CD4-positive, alpha-beta T cell (primary cell): Measurements from ENCODE around the gene FMNL1. TPM values are rescaled to one million over a fixed set of nuclear protein-coding genes. Genes with fewer than 3 reads are reported as not detected.

ENCODE experiments used
- ATAC-seq: fragments of 200-7000 bp; cut with Tn5 transposase; one replicate; pipeline ENCODE4 v1.10.0; 2022; ENCODE audit warnings: mild to moderate bottlenecking; ENCODE audit not compliant: poor library complexity
- CTCF ChIA-PET: fragments of 350-600 bp; sonication (Branson Sonifier 250); formaldehyde crosslinking; loops from one replicate; lab custom pipeline; 2021; ENCODE audit warnings: antibody characterized with exemption, inconsistent platforms; lab: Charles Lee
- POLR2A ChIA-PET: fragments of 350-600 bp; sonication (Branson Sonifier 250); formaldehyde crosslinking; loops from one replicate; lab custom pipeline; 2021; ENCODE audit warnings: antibody characterized with exemption, inconsistent platforms; lab: Charles Lee
- DNase-seq, 14 experiments: peaks; one replicate each; pipeline ENCODE4 v3.0.0-alpha.2; 2013 to 2020; ENCODE audit warnings: mixed read lengths in 2 of 14
- H3K27ac ChIP-seq, 2 donors: one replicate each; pipeline versions ENCODE4 v1.5.1 to v1.7.0; 2013; ENCODE audit warnings: low read length in 2 of 2, low read depth in 1 of 2, mild to moderate bottlenecking in 1 of 2
- H3K27me3 ChIP-seq, 2 experiments: 1 replicate in 1 of 2; 2 replicates in 1 of 2; pipeline versions ENCODE4 v1.6.1 to v1.7.0; 2013; ENCODE audit warnings: low read length in 2 of 2, control low read depth in 1 of 2, mild to moderate bottlenecking in 1 of 2, moderate library complexity in 1 of 2; ENCODE audit not compliant: insufficient read depth in 2 of 2, control insufficient read depth in 1 of 2
- H3K36me3 ChIP-seq: one replicate; pipeline ENCODE4 v1.6.1; 2013; ENCODE audit warnings: low read length, control low read depth; ENCODE audit not compliant: insufficient read depth
- H3K4me1 ChIP-seq: one replicate; pipeline ENCODE4 v1.6.1; 2013; ENCODE audit warnings: low read length, control low read depth; ENCODE audit not compliant: insufficient read depth
- H3K4me3 ChIP-seq: one replicate; pipeline ENCODE4 v1.5.1; 2013; ENCODE audit warnings: mild to moderate bottlenecking, low read length, moderate library complexity
- H3K9me3 ChIP-seq, 2 experiments: 1 replicate in 1 of 2; 2 replicates in 1 of 2; pipeline versions ENCODE4 v1.6.1 to v1.7.0; 2013; ENCODE audit warnings: low read length in 2 of 2, mild to moderate bottlenecking in 2 of 2, control low read depth in 1 of 2, moderate library complexity in 1 of 2; ENCODE audit not compliant: control insufficient read depth in 1 of 2, insufficient read depth in 1 of 2
- H3K27ac Mint-ChIP-seq: one replicate; pipeline ENCODE4 v1.8.0; 2020; ENCODE audit warnings: mixed read lengths
- H3K27me3 Mint-ChIP-seq: one replicate; pipeline ENCODE4 v1.8.0; 2021; ENCODE audit warnings: mixed read lengths
- H3K36me3 Mint-ChIP-seq: one replicate; pipeline ENCODE4 v1.8.0; 2021; ENCODE audit warnings: low read depth, mixed read lengths
- H3K4me1 Mint-ChIP-seq: one replicate; pipeline ENCODE4 v1.8.0; 2021; ENCODE audit warnings: low read depth, mixed read lengths
- H3K4me3 Mint-ChIP-seq: one replicate; pipeline ENCODE4 v1.8.0; 2020; ENCODE audit warnings: mild to moderate bottlenecking, mixed read lengths
- H3K9me3 Mint-ChIP-seq: one replicate; pipeline ENCODE4 v1.8.0; 2020; ENCODE audit warnings: mixed read lengths
- intact Hi-C, 2 experiments: fragments of 100-400 bp; cut with DNase I in 1 of 2; cut with micrococcal nuclease in 1 of 2; formaldehyde crosslinking; loops; one replicate each; pipeline versions ENCODE4 v1.15.1 to v1.9.0; 2023 to 2025; cut with DNase I, micrococcal nuclease
- total RNA-seq, 174 experiments: library from RNA in 2 of 174; stranded (reverse) in 2 of 174; gene quantifications; one replicate each; pipeline ENCODE4 v1.2.3 and lab custom pipeline; 2021 to 2026
- TF ChIP-seq, protein P1 (sequence below): fragments of 200-600 bp; IDR thresholded peaks from one replicate; pipeline ENCODE4 v1.8.0; 2022; ENCODE audit warnings: antibody characterized with exemption, mild to moderate bottlenecking

FMNL1 gene
- total RNA-seq, 2 experiments from 2014 or later, result 378 to 387 TPM

DNA sequence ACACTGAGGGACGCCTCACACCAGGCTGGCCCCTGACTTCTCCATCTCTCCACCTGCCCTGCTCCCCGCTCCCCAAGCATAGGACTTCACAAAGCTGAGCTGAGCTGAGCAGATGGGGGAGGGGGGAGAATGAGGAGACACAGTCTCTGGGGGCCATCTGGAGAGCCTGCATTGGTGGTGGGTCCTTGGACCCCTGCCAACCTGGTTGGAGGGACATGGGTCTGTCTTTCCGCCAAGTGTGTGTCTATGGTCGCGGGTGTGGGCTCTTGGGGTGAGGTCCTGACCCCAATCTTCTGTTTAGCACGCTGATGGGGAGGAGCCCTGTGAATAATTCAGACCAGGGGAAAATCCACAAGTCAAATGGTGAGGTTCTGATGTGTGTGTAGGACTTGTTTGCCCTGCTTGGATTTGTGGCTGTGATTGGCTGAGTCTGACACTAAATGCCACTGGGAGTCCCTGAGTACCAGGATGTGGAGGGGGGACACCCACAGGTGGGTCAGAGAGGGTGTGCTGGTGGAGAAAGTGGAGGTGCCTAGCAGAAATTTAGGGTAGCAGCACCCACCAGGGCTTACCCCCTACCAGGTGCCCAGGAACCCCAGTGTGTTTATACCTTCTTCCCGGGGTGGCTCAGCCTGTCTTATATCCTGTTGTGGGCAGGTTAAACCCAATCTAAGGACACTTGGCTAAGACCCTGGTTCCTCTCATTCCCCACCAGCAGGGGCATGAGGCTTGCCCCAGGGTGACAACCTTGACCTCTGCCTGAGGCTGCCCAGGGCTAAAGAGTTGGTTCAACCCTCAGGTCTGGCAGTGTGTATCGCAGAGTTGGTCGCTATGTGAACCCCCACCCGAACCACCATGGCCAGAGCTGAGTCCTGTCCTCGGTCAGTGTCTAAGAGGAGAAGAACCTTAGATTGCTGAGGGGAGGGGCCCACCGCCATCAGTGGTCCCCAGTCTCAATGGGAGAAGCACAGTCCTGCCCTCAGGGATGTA, 2.1 kb downstream of the FMNL1 start:
- H3K4me3 Mint-ChIP-seq, result peak overlapping the region; percentile 95
- H3K9me3 Mint-ChIP-seq, result no peaks in the 10 kb centered on the region
- CTCF ChIA-PET, result interaction anchor here (1.2 to 4.9 kb wide), 5 partner anchors 11 to 93 kb away, joined by 3 to 47 read pairs (median 6); partner anchors contain the start of genes HEXIM1 and MAP3K14
- DNase-seq (peak in 9 of 14 experiments; percentile 23 to 83 (median 57)), ATAC-seq (peak; percentile 5)
- TF ChIP-seq, protein P1, sequence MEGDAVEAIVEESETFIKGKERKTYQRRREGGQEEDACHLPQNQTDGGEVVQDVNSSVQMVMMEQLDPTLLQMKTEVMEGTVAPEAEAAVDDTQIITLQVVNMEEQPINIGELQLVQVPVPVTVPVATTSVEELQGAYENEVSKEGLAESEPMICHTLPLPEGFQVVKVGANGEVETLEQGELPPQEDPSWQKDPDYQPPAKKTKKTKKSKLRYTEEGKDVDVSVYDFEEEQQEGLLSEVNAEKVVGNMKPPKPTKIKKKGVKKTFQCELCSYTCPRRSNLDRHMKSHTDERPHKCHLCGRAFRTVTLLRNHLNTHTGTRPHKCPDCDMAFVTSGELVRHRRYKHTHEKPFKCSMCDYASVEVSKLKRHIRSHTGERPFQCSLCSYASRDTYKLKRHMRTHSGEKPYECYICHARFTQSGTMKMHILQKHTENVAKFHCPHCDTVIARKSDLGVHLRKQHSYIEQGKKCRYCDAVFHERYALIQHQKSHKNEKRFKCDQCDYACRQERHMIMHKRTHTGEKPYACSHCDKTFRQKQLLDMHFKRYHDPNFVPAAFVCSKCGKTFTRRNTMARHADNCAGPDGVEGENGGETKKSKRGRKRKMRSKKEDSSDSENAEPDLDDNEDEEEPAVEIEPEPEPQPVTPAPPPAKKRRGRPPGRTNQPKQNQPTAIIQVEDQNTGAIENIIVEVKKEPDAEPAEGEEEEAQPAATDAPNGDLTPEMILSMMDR, result no peak
- H3K27me3 Mint-ChIP-seq, result no peaks in the 10 kb centered on the region
- Histone ChIP-seq H3K27me3 (no peaks in the 10 kb centered on the region), H3K27ac (peak overlapping the region; percentile 98 to 99), H3K9me3 (no peaks in the 10 kb centered on the region), H3K4me3 (peak overlapping the region; percentile 99), H3K36me3 (peaks cover 12% of the 10 kb centered on the region), H3K4me1 (peaks cover 81% of the 10 kb centered on the region)
- peaks cover 67% of the 10 kb centered on the region for H3K4me1 Mint-ChIP-seq
- peaks cover 67% of the 10 kb centered on the region for H3K36me3 Mint-ChIP-seq
- POLR2A ChIA-PET, result interaction anchor here (2.6 to 16.4 kb wide), 8 partner anchors 8 to 88 kb away, joined by 12 to 346 read pairs (median 43); partner anchors contain the start of genes HEXIM1 and HEXIM2
- intact Hi-C loops, result loop anchor here (2.0 to 5.0 kb wide), 2 partner anchors 93 to 363 kb away; partner anchors contain the start of gene MAP3K14 (in 1 of the 2)
- H3K27ac Mint-ChIP-seq, result peak overlapping the region; percentile 100

DNA sequence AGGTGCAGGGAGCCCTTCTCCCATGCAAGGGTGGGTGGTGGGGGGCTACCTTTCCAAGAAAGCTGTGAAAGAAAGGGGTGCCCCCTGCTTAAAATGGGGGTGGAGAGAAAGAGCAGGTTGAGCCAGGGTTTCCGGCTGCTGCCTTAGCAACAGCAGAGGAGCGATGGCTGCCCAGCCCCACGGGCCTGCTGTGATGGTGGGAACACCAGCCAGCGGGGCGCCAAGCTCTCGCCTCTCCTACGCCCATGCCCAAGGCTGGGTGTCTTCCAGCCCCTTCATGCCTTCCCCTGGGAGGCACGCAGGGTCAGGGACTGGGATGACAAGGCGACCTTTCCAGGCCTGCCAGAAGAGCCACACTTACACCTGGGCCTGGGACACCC, 3.0 kb downstream of the FMNL1 start:
- CTCF ChIA-PET, result interaction anchor here (1.2 to 4.9 kb wide), 3 partner anchors 11 to 75 kb away, joined by 3 to 47 read pairs (median 17); partner anchors contain the start of gene HEXIM1

More for the DNA sequence above, 3.0 kb downstream of the FMNL1 start:
- Histone ChIP-seq H3K36me3 (peaks cover 9% of the 10 kb centered on the region), H3K27ac (peak overlapping the region; percentile 98 to 99), H3K4me1 (peaks cover 81% of the 10 kb centered on the region), H3K27me3 (no peaks in the 10 kb centered on the region), H3K4me3 (peak overlapping the region; percentile 99), H3K9me3 (no peaks in the 10 kb centered on the region)
- ATAC-seq (no peak), DNase-seq (peak in 7 of 14 experiments; percentile 16 to 58 (median 53))
- H3K9me3 Mint-ChIP-seq, result no peaks in the 10 kb centered on the region
- peaks cover 66% of the 10 kb centered on the region for H3K36me3 Mint-ChIP-seq
- H3K4me1 Mint-ChIP-seq, result peaks cover 67% of the 10 kb centered on the region
- POLR2A ChIA-PET, result interaction anchor here (2.7 to 16.4 kb wide), 6 partner anchors 7 to 87 kb away, joined by 19 to 346 read pairs (median 86); partner anchors contain the start of genes HEXIM1 and HEXIM2
- H3K4me3 Mint-ChIP-seq, result peak overlapping the region; percentile 95
- H3K27ac Mint-ChIP-seq, result peak overlapping the region; percentile 100
- intact Hi-C loops, result loop anchor here (5.0 kb wide), 4 partner anchors 38 to 363 kb away; partner anchors contain the start of genes MAP3K14 (in 1 of the 2) and SPATA32 (in 1 of the 2)
- TF ChIP-seq, protein P1, result no peak
- H3K27me3 Mint-ChIP-seq, result no peaks in the 10 kb centered on the region
